HCT116 (cell line): Measurements from ENCODE around the gene ST6GALNAC5. TPM values are rescaled to one million over a fixed set of nuclear protein-coding genes. Genes with fewer than 3 reads are reported as not detected.
A peak's percentile ranks its signal among the peaks of the same experiment; 100 is the strongest.

Source experiments
- ATAC-seq: fragments of 200-7000 bp; cut with Tn5 transposase; 2 replicates; pipeline ENCODE4 v1.9.1; 2020; ENCODE audit warnings: mild to moderate bottlenecking, moderate library complexity
- BruUV-seq: library from RNA; stranded (reverse); fragments of 400-500 nt; replicated peaks from 2 replicates; lab custom pipeline; 2021; lab: Mats Ljungman, UMichigan
- CTCF ChIA-PET: fragments of 300-600 bp; sonication (Branson Sonifier 250); formaldehyde crosslinking; loops from one replicate; lab custom pipeline; 2021; ENCODE audit warnings: antibody characterized with exemption; lab: Charles Lee
- POLR2A ChIA-PET: fragments of 300-600, 350-600 bp; sonication (Branson Sonifier 250); formaldehyde crosslinking; loops from one replicate; lab custom pipeline; 2021; ENCODE audit warnings: antibody characterized with exemption; lab: Charles Lee
- RAD21 ChIA-PET, 2 experiments: fragments of 300-600 bp; sonication (Branson Sonifier 250); formaldehyde crosslinking; loops; one replicate each; lab custom pipeline; 2023; ENCODE audit warnings: low total read pairs in 2 of 2; ENCODE audit not compliant: uncharacterized antibody in 2 of 2, unreplicated experiment in 2 of 2, low non-redundant PET in 1 of 2; lab: Charles Lee
- DNase-seq: peaks from one replicate; pipeline ENCODE4 v3.0.0-alpha.2; 2010; ENCODE audit warnings: low read depth, low spot score
- H2AFZ ChIP-seq: fragments of 200-600 bp; shearing (Covaris generic), sonication (generic); 2 replicates; pipeline ENCODE4 v1.6.1; 2017; ENCODE audit warnings: low read depth, mixed run types, mixed read lengths, antibody characterized with exemption, low read length; ENCODE audit not compliant: poor library complexity, severe bottlenecking
- H3K27ac ChIP-seq: 2 replicates; pipeline ENCODE4 v1.5.1; 2012; ENCODE audit warnings: low read depth, low read length
- H3K27me3 ChIP-seq: fragments of 200-600 bp; sonication (generic); 2 replicates; pipeline ENCODE4 v1.6.1; 2016; ENCODE audit warnings: mixed run types, low read length, mixed read lengths; ENCODE audit not compliant: insufficient read depth
- H3K36me3 ChIP-seq, 2 experiments: fragments of 200-500 bp in 1 of 2; fragments of 200-600 bp in 1 of 2; sonication (Bioruptor generic) in 1 of 2; sonication (generic) in 1 of 2; 2 replicates each; pipeline versions ENCODE4 v1.5.1 to v1.6.1; 2014 to 2016; ENCODE audit warnings: low read length in 2 of 2, inconsistent platforms in 1 of 2, mixed read lengths in 1 of 2, mixed run types in 1 of 2; ENCODE audit not compliant: insufficient read depth in 2 of 2, control insufficient read depth in 1 of 2
- H3K4me1 ChIP-seq, 2 experiments: fragments of 200-600 bp in 1 of 2; sonication (generic) in 1 of 2; 2 replicates each; pipeline versions ENCODE4 v1.5.1 to v1.6.1; 2012 to 2017; ENCODE audit warnings: low read length in 2 of 2, inconsistent platforms in 1 of 2, mild to moderate bottlenecking in 1 of 2, mixed read lengths in 1 of 2, mixed run types in 1 of 2, moderate library complexity in 1 of 2; ENCODE audit not compliant: insufficient read depth in 2 of 2, control insufficient read depth in 1 of 2
- H3K4me2 ChIP-seq: fragments of 200-600 bp; sonication (generic); 2 replicates; pipeline ENCODE4 v1.6.1; 2017; ENCODE audit warnings: mixed run types, low read length, mixed read lengths
- H3K4me3 ChIP-seq, 2 experiments: fragments of 200-600 bp in 1 of 2; sonication (generic) in 1 of 2; replicated peaks in 1 of 2; 2 replicates each; pipeline ENCODE4 v1.5.1; 2011 to 2016; ENCODE audit warnings: low read length in 2 of 2, control low read depth in 1 of 2, low read depth in 1 of 2, mild to moderate bottlenecking in 1 of 2, mixed read lengths in 1 of 2, mixed run types in 1 of 2
- H3K79me2 ChIP-seq: fragments of 200-600 bp; sonication (generic); 2 replicates; pipeline ENCODE4 v1.6.1; 2017; ENCODE audit warnings: mild to moderate bottlenecking, mixed run types, low read length, moderate library complexity, mixed read lengths; ENCODE audit not compliant: insufficient read depth
- H3K9ac ChIP-seq: fragments of 200-600 bp; sonication (generic); 2 replicates; pipeline ENCODE4 v1.6.1; 2016; ENCODE audit warnings: low read length, mixed read lengths
- H3K9me2 ChIP-seq: fragments of 200-600 bp; sonication (generic), shearing (Covaris generic); 2 replicates; pipeline ENCODE4 v1.6.1; 2017; ENCODE audit warnings: mixed run types, mild to moderate bottlenecking, moderate library complexity; ENCODE audit not compliant: insufficient read depth
- H3K9me3 ChIP-seq, 2 experiments: fragments of 200-500 bp in 1 of 2; fragments of 200-600 bp in 1 of 2; sonication (Bioruptor generic) in 1 of 2; sonication (generic) in 1 of 2; 2 replicates each; pipeline ENCODE4 v1.6.1; 2014 to 2017; ENCODE audit warnings: low read length in 2 of 2, mixed read lengths in 2 of 2, inconsistent platforms in 1 of 2, low read depth in 1 of 2, mild to moderate bottlenecking in 1 of 2, mixed run types in 1 of 2, moderate library complexity in 1 of 2; ENCODE audit not compliant: control insufficient read depth in 1 of 2, insufficient read depth in 1 of 2
- H4K20me1 ChIP-seq: fragments of 200-600 bp; sonication (generic), shearing (Covaris generic); 2 replicates; pipeline ENCODE4 v1.6.1; 2017; ENCODE audit warnings: mixed run types, mild to moderate bottlenecking, moderate library complexity; ENCODE audit not compliant: insufficient read depth
- CBX3 ChIP-seq: IDR thresholded peaks from 2 replicates; pipeline ENCODE4 v1.6.1; 2012; ENCODE audit warnings: low read depth
- EGR1 ChIP-seq: IDR thresholded peaks from 2 replicates; pipeline ENCODE4 v1.6.1; 2012; ENCODE audit warnings: low read depth
- EZH2 ChIP-seq: fragments of 200-600 bp; sonication (generic); IDR thresholded peaks from 2 replicates; pipeline ENCODE4 v1.6.1; 2017; ENCODE audit warnings: antibody characterized with exemption, mixed run types
- JUND ChIP-seq: IDR thresholded peaks from 2 replicates; pipeline ENCODE4 v1.6.1; 2012
- SIN3A ChIP-seq: IDR thresholded peaks from 2 replicates; pipeline ENCODE4 v1.6.1; 2012; ENCODE audit warnings: low read depth
- SRF ChIP-seq: IDR thresholded peaks from 2 replicates; pipeline ENCODE4 v1.6.1; 2012; ENCODE audit warnings: low read depth
- TCF7L2 ChIP-seq: IDR thresholded peaks from 2 replicates; pipeline ENCODE4 v1.7.0; 2011; ENCODE audit warnings: borderline replicate concordance, inconsistent platforms; ENCODE audit not compliant: insufficient read depth, insufficient read length; ENCODE audit errors: extremely low read depth
- YY1 ChIP-seq: IDR thresholded peaks from 2 replicates; pipeline ENCODE4 v1.6.1; 2011; ENCODE audit warnings: low read length, low read depth, moderate library complexity, mild to moderate bottlenecking; ENCODE audit not compliant: insufficient replicate concordance; ENCODE audit errors: extremely low read depth
- ZNF274 ChIP-seq: fragments of 200-500 bp; sonication (Bioruptor generic); IDR thresholded peaks from 2 replicates; pipeline ENCODE4 v1.6.1; 2014; ENCODE audit warnings: mild to moderate bottlenecking, low read depth, low read length, inconsistent platforms
- intact Hi-C: fragments of 100-400 bp; cut with micrococcal nuclease; formaldehyde crosslinking; loops from 2 replicates; pipeline ENCODE4 v1.10.0; 2022
- total RNA-seq: library from RNA; stranded (reverse); gene quantifications from one replicate; pipeline ENCODE4 v1.2.1, GENCODE V29; 2021; ENCODE audit not compliant: unreplicated experiment
- TF ChIP-seq, protein P1 (sequence below), 3 experiments: fragments of 200-600 bp in 1 of 3; sonication (generic) in 1 of 3; IDR thresholded peaks in 2 of 3; conservative IDR thresholded peaks in 1 of 3; 2 replicates each; pipeline ENCODE4 v1.5.1; 2012 to 2017; ENCODE audit warnings: low read depth in 2 of 3, low read length in 2 of 3, antibody characterized with exemption in 1 of 3, borderline replicate concordance in 1 of 3, control low read depth in 1 of 3, mild to moderate bottlenecking in 1 of 3, mixed read lengths in 1 of 3, mixed run types in 1 of 3, moderate library complexity in 1 of 3; ENCODE audit not compliant: insufficient read depth in 1 of 3
- TF ChIP-seq, protein P2 (sequence below): IDR thresholded peaks from 2 replicates; pipeline ENCODE4 v1.6.1; 2011; ENCODE audit warnings: mild to moderate bottlenecking, low read length, moderate library complexity; ENCODE audit not compliant: insufficient replicate concordance; ENCODE audit errors: extremely low read depth
- TF ChIP-seq, protein P3 (sequence below): IDR thresholded peaks from 2 replicates; pipeline ENCODE4 v1.6.1; 2012; ENCODE audit warnings: low read depth

The ST6GALNAC5 gene
- total RNA-seq, 1 experiment from 2014 or later, result 1.2 TPM

DNA sequence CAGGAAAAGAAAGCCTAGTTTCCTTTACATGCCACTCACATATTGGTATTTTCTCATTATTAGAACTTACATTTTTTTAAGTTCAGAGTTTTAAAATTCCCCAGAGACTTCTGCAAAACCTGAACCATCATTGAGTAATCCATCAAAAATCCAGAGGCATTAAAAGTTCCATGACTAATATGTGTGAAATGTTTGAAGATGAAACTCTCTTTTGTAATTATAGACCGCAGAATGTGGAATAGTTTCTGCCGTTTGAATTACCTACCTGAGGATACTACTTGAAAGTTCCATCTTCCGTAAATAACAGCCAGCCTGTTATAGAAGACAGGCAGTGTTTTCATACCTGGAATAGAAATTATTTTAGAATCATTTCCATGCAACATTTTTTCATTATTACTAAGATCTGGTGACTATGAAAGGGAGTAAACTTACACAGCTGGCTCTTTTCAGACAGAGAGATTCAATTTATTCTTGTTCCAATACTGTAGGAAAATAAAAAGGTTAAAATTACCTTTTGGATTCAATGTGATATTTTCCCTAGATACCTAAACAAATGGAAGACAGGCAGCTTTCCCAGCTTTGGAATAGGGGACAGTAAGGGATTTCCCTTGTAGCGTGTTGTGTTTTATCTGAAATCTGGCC, 131.4 kb downstream of the ST6GALNAC5 start (continued):
- TF ChIP-seq, protein P1, sequence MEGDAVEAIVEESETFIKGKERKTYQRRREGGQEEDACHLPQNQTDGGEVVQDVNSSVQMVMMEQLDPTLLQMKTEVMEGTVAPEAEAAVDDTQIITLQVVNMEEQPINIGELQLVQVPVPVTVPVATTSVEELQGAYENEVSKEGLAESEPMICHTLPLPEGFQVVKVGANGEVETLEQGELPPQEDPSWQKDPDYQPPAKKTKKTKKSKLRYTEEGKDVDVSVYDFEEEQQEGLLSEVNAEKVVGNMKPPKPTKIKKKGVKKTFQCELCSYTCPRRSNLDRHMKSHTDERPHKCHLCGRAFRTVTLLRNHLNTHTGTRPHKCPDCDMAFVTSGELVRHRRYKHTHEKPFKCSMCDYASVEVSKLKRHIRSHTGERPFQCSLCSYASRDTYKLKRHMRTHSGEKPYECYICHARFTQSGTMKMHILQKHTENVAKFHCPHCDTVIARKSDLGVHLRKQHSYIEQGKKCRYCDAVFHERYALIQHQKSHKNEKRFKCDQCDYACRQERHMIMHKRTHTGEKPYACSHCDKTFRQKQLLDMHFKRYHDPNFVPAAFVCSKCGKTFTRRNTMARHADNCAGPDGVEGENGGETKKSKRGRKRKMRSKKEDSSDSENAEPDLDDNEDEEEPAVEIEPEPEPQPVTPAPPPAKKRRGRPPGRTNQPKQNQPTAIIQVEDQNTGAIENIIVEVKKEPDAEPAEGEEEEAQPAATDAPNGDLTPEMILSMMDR (IDR thresholded peaks at IDR 0.05 in 2 of 3, conservative IDR thresholded peaks at IDR 0.05 in 1 of 3; ENCODE audit: borderline replicate concordance in 1 of 3, insufficient read depth in 1 of 3, low read depth in 2 of 3, low read length in 2 of 3), result no peak
- TF ChIP-seq YY1 (no peak), SRF (peak; percentile 51; the same call in 1 of the 2 replicates), SIN3A (peak; percentile 71; the same call in 1 of the 2 replicates), ZNF274 (no peak), JUND (peak; percentile 92)
- TF ChIP-seq, protein P2, sequence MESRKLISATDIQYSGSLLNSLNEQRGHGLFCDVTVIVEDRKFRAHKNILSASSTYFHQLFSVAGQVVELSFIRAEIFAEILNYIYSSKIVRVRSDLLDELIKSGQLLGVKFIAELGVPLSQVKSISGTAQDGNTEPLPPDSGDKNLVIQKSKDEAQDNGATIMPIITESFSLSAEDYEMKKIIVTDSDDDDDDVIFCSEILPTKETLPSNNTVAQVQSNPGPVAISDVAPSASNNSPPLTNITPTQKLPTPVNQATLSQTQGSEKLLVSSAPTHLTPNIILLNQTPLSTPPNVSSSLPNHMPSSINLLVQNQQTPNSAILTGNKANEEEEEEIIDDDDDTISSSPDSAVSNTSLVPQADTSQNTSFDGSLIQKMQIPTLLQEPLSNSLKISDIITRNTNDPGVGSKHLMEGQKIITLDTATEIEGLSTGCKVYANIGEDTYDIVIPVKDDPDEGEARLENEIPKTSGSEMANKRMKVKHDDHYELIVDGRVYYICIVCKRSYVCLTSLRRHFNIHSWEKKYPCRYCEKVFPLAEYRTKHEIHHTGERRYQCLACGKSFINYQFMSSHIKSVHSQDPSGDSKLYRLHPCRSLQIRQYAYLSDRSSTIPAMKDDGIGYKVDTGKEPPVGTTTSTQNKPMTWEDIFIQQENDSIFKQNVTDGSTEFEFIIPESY, result no peak
- TF ChIP-seq, all 23 proteins: peak for 14

DNA sequence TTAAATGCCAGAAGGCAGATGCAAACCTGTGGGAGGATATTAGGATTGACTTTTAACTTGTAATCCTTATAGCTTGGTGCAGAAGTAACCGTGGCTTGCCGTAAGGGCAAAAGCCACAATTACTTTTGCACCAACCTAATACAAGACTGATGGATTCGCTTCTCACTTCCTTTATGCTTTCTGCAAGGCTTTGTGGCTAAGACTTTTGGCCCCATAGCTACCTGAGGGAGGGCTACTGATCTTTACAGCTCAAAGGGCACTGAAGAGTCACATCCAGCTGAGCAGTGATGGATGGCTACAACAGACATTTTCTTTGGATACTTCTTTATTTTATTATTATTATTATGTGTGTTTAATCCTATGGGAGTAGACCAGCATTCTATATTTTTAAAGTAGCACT, 140.4 kb downstream of the ST6GALNAC5 start:
- H3K79me2 ChIP-seq, result no peaks in the 10 kb centered on the region
- TF ChIP-seq, protein P3, sequence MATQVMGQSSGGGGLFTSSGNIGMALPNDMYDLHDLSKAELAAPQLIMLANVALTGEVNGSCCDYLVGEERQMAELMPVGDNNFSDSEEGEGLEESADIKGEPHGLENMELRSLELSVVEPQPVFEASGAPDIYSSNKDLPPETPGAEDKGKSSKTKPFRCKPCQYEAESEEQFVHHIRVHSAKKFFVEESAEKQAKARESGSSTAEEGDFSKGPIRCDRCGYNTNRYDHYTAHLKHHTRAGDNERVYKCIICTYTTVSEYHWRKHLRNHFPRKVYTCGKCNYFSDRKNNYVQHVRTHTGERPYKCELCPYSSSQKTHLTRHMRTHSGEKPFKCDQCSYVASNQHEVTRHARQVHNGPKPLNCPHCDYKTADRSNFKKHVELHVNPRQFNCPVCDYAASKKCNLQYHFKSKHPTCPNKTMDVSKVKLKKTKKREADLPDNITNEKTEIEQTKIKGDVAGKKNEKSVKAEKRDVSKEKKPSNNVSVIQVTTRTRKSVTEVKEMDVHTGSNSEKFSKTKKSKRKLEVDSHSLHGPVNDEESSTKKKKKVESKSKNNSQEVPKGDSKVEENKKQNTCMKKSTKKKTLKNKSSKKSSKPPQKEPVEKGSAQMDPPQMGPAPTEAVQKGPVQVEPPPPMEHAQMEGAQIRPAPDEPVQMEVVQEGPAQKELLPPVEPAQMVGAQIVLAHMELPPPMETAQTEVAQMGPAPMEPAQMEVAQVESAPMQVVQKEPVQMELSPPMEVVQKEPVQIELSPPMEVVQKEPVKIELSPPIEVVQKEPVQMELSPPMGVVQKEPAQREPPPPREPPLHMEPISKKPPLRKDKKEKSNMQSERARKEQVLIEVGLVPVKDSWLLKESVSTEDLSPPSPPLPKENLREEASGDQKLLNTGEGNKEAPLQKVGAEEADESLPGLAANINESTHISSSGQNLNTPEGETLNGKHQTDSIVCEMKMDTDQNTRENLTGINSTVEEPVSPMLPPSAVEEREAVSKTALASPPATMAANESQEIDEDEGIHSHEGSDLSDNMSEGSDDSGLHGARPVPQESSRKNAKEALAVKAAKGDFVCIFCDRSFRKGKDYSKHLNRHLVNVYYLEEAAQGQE, result no peak
- TF ChIP-seq EZH2 (no peak), TCF7L2 (no peak), SIN3A (no peak), ZNF274 (no peak), YY1 (no peak), SRF (no peak), EGR1 (no peak), CBX3 (no peak)
- TF ChIP-seq, protein P1 (IDR thresholded peaks at IDR 0.05 in 2 of 3, conservative IDR thresholded peaks at IDR 0.05 in 1 of 3; ENCODE audit: borderline replicate concordance in 1 of 3, insufficient read depth in 1 of 3, low read depth in 2 of 3, low read length in 2 of 3), result no peak

More for the DNA sequence above, 140.4 kb downstream of the ST6GALNAC5 start:
- ATAC-seq, result no peak
- no peak for DNase-seq
- H3K4me2 ChIP-seq, result no peak overlapping the region
- no peaks in the 10 kb centered on the region for H4K20me1 ChIP-seq
- POLR2A ChIA-PET, result no interaction called here
- no peak overlapping the region for H3K9ac ChIP-seq
- H3K27me3 ChIP-seq, result no peaks in the 10 kb centered on the region
- H3K4me3 ChIP-seq, result no peak overlapping the region
- H3K4me1 ChIP-seq, result peaks cover 0 to 6% of the 10 kb centered on the region in 2 experiments; a peak in 1 of 4 replicates
- CTCF ChIA-PET, result no interaction called here
- no peaks in the 10 kb centered on the region for H3K9me2 ChIP-seq
- RAD21 ChIA-PET, result no interaction called here
- H3K36me3 ChIP-seq, result no peaks in the 10 kb centered on the region
- H3K27ac ChIP-seq, result no peak overlapping the region
- intact Hi-C loops, result no loop called here
- H2AFZ ChIP-seq, result no peak overlapping the region
- no TSS peak for BruUV-seq
- H3K9me3 ChIP-seq, result no peaks in the 10 kb centered on the region
